Urinary bladder (tissue), 4 donors: ENCODE measurements around the gene NR3C1. TPM values are rescaled to one million over a fixed set of nuclear protein-coding genes. Genes with fewer than 3 reads are reported as not detected.

Experiments used
- DNase-seq: peaks from one replicate; pipeline ENCODE4 v3.0.0-alpha.2; 2015; ENCODE audit errors: extremely low spot score
- H3K27ac ChIP-seq: one replicate; pipeline ENCODE4 v1.5.1; 2013; ENCODE audit warnings: low read depth, mild to moderate bottlenecking, moderate library complexity
- H3K36me3 ChIP-seq: one replicate; pipeline ENCODE4 v1.6.1; 2013; ENCODE audit warnings: mild to moderate bottlenecking, moderate library complexity; ENCODE audit not compliant: insufficient read depth
- H3K4me1 ChIP-seq: one replicate; pipeline ENCODE4 v1.6.1; 2013; ENCODE audit warnings: mild to moderate bottlenecking, moderate library complexity; ENCODE audit not compliant: insufficient read depth
- H3K4me3 ChIP-seq: one replicate; pipeline ENCODE4 v1.5.1; 2013; ENCODE audit warnings: low read depth, low read length
- WGBS: extraction: QIAGEN DNeasy Blood & Tissue Kit; methylation state at CpG from one replicate; pipeline ENCODE4 v1.1.7; 2013; 5-methylcytosine and 5-hydroxymethylcytosine counted together
- polyA plus RNA-seq: library from polyadenylated mRNA; stranded (reverse); fragments of 200-250 nt; gene quantifications from one replicate; pipeline ENCODE4 v1.2.3, GENCODE V29; 2013
- total RNA-seq: library from RNA; depleted of rRNA; stranded (reverse); fragments of >200 nt; gene quantifications from one replicate; pipeline ENCODE4 v1.2.3, GENCODE V29; 2014
- donor health status: healthy with polysubstance abuse.
- donor health status: healthy.

NR3C1 gene
- total and polyA plus RNA-seq, 2 donors = 29.2 to 80.2 TPM

DNA sequence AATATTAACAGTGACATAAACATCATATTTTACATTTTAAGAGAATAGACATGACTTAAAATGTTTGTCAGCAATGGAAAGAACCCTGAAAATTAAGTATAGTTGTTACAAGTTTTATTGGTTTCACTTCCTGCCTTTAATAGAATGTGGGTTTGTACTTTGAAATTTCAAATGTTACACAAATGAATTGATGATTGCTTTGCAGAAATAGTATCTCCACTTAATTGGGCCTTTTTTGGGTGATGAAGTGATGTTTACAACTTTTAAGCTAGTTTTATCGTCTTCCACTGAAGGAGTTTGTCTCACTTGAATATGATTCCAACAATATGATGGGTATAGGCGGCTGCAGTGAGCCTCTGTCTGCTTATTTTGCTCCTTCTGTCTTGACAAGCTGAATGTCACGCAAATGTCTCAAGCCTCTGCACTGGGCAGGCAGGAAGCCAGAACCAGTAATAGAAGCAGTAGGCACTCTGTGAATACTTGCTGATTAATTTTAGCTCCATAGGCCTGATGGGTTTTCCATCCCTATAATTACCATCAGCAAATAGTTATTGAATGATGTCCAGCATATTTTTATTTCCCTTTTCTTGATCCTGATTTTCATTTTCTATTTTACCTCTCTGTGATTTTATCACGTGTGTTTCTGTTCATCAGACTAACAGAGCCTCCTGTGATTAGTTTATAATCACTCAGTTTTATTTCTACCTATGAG lies 10.6 kb upstream of the NR3C1 start:
- Histone ChIP-seq H3K36me3 (no peaks in the 10 kb centered on the region), H3K4me1 (no peaks in the 10 kb centered on the region), H3K4me3 (no peak overlapping the region), H3K27ac (no peak overlapping the region)
- DNase-seq = no peak
- 71% methylated on average over 4 of the region's 4 CpGs for WGBS

DNA sequence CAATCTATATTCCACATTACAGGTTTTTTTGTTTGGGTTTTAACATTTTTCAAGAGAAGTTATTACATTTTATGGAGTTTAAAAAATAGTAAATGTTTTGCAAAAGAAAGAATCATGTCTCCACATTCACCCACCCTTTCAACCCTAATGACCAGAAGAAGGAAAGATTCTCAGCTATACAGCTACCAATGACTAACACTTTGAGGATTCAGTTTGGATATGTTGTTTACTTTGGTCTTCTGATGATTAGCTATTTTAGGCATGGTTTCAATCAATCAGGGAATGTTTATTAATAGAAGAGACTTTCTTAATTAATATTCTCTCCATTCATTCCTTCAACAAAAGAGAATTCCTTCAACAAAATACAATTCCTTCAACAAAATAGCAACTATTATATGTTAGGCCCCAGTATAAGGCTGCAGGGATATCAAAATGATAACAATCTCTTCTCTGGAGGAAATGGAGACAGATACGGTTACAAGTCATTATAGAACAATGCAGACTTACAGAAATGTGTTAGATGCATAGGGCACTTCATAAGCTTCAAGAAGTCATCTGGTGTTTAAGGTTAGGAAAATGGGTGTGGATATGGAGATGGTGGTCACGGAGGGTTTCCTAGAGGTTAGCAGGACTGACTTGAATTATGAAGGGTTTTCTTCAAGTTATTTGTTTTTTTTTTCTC lies 9.3 kb upstream of the NR3C1 start:
- Histone ChIP-seq H3K27ac (no peak overlapping the region), H3K4me1 (no peaks in the 10 kb centered on the region), H3K36me3 (no peaks in the 10 kb centered on the region), H3K4me3 (no peak overlapping the region)
- 94% methylated on average over 2 of the region's 2 CpGs for WGBS
- DNase-seq = no peak

DNA sequence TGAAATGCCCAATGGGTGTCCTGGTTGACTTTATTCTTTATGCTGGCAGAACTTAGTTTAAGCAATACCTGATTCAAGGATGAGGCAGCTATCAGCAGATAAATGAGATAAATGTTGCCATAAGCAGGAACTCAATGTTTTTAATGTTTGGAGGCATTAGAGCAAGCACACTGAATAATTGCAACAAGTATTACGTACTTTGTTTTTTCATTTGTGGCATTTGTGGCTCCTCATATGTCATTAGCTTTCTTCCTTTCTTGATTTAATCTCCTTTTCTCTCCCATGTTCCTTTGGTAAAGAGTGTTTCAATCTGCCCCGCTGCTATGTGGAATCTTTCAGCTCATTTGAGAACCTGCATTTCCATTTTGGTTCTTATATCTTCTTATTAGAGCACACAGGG lies 6.4 kb upstream of the NR3C1 start:
- WGBS = 95% methylated on average over 2 of the region's 2 CpGs
- DNase-seq = no peak
- Histone ChIP-seq H3K4me1 (no peaks in the 10 kb centered on the region), H3K36me3 (no peaks in the 10 kb centered on the region), H3K4me3 (no peak overlapping the region), H3K27ac (no peak overlapping the region)

DNA sequence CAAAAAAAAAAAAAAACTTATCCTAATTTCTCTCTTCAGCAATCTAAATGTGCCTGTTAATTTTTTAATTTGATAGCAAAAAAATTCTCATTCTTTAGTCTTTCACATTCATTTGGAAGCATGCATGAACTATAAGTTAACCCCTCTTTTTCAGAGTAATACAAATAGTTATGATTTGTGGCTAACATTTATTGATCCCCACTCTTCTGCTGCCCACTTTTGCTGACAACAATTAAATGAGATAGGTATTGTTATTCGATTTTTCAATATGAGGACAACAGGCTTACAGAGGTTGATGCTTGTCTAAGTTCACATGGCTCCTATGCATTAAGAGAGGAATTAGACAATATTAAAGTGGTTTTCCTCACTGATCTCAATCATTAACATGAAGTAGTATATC lies 2.9 kb upstream of the NR3C1 start:
- Histone ChIP-seq H3K4me1 (no peaks in the 10 kb centered on the region), H3K4me3 (no peak overlapping the region), H3K36me3 (no peaks in the 10 kb centered on the region), H3K27ac (no peak overlapping the region)
- DNase-seq = no peak
- 99% methylated on average over 1 of the region's 1 CpG for WGBS

DNA sequence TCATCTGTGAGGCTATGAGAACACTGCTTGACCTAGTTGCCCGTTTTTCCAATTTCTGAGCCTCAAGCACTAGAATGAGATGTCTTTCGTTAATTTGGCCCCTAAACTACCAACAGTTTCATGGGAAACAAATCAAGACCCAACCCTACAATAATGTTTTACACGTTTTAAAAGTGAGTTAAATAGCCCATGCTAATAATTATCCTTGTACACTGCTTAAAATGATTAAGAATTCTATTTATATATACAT lies 2.3 kb upstream of the NR3C1 start:
- Histone ChIP-seq H3K4me3 (peak overlapping the region; percentile 83), H3K36me3 (no peaks in the 10 kb centered on the region), H3K4me1 (no peaks in the 10 kb centered on the region), H3K27ac (peak overlapping the region; percentile 98)
- 82% methylated on average over 3 of the region's 3 CpGs for WGBS
- DNase-seq = no peak

DNA sequence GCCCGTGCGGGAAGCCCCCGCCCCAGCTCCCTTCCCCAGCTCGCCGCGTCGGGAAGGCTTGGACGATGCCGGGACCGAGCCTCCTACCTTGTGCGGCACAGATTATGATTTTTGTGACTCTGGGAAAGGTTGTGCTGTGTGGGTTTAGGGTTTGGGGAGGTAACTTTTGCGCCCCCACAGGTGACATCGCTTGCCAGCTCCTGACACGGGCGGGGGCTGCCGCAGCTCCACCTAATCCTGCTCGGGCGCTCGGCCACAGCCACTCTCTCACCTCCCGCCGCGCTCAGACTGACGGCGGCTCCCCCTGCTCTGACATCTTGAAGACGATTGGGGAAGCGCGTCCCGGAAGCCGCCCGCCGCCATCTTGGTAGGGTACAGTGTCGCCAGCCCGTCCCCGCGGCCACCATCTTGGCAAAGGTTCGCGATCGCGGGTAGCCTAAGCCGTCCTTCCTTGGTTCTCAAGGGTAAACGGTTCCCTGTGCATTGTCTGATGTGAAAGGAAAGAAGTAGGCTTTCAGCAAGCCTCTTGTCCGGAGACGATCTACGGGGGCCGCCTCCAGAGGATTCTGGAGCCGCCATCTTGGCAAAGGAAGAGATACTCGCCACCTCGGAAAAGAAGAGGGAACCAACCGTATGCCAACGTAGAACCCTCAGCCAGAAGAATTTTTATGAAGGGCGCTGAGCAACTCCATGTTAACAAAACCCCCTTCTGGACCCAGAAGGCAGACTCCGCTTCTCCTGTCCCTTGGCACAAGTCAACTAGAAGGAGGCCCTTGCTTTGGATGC lies 1.8 kb upstream of the NR3C1 start:
- Histone ChIP-seq H3K4me3 (peak overlapping the region; percentile 83), H3K27ac (peak overlapping the region; percentile 98), H3K4me1 (no peaks in the 10 kb centered on the region), H3K36me3 (no peaks in the 10 kb centered on the region)
- WGBS = 2% methylated on average over 52 of the region's 52 CpGs
- peak; percentile 74 for DNase-seq

DNA sequence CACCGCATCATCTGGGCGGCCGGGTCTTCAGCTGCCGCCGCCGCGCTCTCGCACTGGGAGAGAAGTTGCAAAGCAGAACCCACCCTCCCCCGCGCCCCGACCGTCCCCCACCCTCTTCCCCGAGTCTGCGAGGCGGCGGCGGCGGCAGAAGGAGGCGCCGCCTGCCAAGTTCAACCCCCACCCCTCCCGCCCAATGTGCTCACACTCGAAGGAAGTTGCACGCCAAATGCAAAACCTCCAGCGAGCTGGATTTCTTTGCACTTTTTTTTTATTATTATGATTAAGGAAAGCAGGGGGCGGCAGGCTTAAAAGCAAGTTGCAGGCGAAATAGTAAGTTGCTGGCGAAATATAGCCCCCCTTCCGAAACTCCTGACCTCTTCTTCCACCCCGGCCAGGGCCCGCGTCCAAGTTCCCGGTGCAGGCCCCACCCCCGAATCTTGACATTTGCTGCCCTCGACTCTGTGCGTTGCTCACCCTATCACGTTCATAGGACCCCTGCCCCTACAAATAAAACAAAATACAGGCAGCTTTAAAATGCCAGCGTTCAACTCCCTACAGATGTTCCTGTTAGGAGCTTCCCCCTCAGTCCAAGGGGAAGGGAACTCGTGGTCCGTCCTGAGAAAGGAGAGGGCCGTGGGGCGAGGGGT lies 1.1 kb upstream of the NR3C1 start:
- under 1% methylated on average over 41 of the region's 41 CpGs for WGBS
- H3K36me3 ChIP-seq = no peaks in the 10 kb centered on the region

DNA sequence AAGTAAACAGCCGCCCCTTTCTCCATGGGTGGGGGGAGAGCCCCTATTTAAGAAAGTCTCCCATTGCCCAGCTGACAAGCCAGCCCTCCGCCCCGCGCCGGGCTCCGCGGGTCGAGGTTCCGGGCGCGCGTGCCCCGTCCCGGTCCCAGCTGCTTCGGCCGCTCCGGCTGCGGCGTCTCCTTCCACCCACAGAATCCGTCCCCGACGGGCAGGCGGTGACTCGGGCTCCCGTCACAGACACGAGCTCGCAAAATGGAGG lies 223 bp downstream of the NR3C1 start:
- Histone ChIP-seq H3K36me3 (no peaks in the 10 kb centered on the region), H3K4me1 (no peaks in the 10 kb centered on the region), H3K27ac (peak overlapping the region; percentile 92), H3K4me3 (peak overlapping the region; percentile 83)
- WGBS = 0% methylated on average over 27 of the region's 27 CpGs
- DNase-seq = peak; percentile 29

More for the DNA sequence above, 1.1 kb upstream of the NR3C1 start:
- Histone ChIP-seq H3K4me1 (no peaks in the 10 kb centered on the region), H3K4me3 (peak overlapping the region; percentile 83), H3K27ac (peak overlapping the region; percentile 98)
- peak; percentile 73 for DNase-seq

DNA sequence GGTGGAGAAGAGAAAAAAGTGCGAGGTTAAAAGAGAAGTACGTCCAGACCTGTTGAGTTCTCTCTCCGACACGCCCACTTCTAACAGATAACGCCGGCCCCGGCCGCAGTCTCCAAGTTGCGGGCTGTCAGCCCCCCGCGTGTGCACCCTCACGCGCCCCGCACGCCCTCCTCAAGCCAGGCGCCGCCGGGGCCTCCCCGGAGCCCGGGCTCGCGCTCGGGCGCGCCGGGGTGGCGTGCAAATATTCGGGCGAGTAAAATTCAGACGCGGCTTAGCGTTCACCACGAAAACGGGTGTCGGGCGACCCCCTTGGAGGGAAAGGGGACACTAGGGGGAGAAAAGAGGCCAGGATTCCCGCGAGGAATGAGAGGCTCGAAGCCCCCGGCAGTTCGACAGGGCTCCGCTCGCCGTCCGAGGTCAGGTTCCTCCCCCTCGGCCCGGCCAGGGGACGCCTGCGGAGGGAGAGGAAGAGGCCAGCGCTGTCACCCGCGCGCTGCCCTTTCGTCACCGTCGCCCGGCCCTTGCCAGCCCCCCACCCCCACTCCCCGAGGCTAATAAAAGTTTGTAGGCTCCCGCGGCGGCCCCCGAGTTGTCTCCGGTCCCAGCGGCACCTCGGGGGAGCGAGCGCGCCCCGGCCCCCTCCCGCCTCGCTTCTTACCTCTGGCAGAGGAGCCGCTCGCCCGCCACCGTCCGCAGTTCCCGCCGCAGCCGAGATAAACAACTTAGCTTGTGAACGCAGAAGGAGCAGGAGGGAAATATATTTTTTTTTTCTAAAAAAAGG lies 743 bp downstream of the NR3C1 start:
- peak; percentile 23 for DNase-seq
- H3K4me3 ChIP-seq = peak overlapping the region; percentile 83
- WGBS = under 1% methylated on average over 80 of the region's 80 CpGs
- no peaks in the 10 kb centered on the region for H3K36me3 ChIP-seq
- no peaks in the 10 kb centered on the region for H3K4me1 ChIP-seq
- H3K27ac ChIP-seq = peak overlapping the region; percentile 92

DNA sequence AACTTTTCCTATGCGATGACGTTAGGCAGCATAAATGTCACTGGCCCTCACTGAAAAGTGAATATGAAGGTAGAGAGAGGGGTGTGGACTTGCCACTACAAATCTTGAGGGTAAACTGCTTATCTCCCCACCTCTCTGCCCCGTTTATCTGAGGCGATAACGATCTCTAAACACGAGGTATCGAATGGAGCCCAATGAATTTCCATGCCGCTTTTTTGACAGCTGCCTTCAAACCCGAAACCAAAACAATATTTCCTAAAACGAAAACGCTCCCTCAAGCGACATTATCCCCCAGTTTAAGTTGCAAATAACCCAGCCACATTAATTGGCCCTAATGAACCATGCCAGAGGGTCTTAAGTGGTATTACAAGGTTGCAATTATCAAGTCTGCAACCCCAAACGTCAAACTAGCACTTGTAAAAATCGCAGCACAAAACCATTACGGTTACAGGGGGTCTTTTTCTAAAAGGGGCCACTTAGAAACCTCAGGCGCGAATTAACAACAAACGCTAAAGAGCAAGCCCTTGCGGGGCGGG lies 1.4 kb downstream of the NR3C1 start:
- WGBS = 25% methylated on average over 20 of the region's 20 CpGs
- H3K4me1 ChIP-seq = no peaks in the 10 kb centered on the region
- H3K4me3 ChIP-seq = peak overlapping the region; percentile 83
- H3K36me3 ChIP-seq = no peaks in the 10 kb centered on the region
- no peak overlapping the region for H3K27ac ChIP-seq
- DNase-seq = no peak

DNA sequence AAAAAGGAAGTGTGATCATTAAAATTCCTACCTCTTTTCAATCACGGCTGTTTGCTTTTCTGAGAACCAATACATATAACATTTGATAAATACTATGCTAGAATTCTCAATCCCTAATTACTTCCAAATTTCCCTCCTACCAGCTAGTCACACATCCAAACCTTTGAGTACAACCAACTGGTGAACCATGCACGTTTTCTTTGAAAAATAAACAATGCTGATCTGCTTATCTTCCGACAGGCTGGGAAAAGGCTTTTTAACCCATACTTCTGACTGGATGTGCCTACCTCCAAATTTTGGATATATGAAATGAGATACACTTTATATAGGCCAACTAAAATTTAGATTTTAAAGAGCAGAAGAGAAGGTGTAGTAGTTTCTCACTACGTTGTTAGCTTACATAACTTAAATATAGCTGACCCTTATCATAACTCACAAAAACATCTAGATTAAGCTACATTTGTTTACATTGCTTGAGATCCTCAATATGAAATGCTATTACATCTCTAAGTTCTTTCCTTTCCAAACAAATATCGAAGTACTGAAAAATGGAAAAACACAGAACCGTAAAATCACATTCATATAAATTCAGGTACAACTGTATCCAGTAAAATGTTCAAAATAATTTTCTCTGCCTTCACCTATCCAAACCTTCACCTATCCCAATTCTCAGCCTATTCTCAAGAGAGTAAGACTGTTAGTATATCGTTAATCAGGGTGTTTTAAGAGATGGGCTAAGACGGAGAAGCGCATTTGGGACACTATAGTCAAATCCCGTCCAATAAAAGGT lies 2.1 kb downstream of the NR3C1 start:
- peak overlapping the region; percentile 83 for H3K4me3 ChIP-seq
- H3K36me3 ChIP-seq = no peaks in the 10 kb centered on the region
- 50% methylated on average over 10 of the region's 10 CpGs for WGBS
- DNase-seq = no peak
- H3K4me1 ChIP-seq = no peaks in the 10 kb centered on the region
- no peak overlapping the region for H3K27ac ChIP-seq

DNA sequence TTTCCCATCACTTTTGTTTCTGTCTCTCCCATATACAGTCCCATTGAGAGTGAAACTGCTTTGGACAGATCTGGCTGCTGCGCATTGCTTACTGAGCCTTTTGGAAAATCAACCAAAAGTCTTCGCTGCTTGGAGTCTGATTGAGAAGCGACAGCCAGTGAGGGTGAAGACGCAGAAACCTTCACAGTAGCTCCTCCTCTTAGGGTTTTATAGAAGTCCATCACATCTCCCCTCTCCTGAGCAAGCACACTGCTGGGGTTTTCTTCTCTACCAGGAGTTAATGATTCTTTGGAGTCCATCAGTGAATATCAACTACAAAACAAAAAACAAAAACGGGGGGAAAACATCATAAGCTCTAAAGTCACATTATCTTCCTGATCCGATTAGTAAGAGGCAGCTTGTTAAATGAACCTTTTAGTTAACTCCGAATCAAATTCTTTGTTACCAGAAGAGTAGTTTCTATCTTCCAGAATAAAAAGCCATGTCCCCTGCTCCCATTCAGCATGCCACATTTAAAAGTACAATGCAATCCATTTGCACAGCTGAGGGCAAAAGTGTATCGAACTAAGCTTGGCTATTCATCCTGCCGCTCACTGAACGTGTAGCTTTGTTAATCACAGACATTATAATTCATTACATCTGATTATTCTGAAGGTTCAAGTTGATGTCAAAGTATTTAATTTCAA lies 2.8 kb downstream of the NR3C1 start:
- WGBS = 57% methylated on average over 10 of the region's 10 CpGs
- Histone ChIP-seq H3K27ac (peak overlapping the region; percentile 39), H3K36me3 (no peaks in the 10 kb centered on the region), H3K4me1 (no peaks in the 10 kb centered on the region), H3K4me3 (peak overlapping the region; percentile 29)
- no peak for DNase-seq
